IMR-90 (cell line): ENCODE data around the gene RPL6.

Source experiments
- CEBPB ChIP-seq: IDR thresholded peaks from 2 replicates; pipeline ENCODE4 v1.6.1; 2012; ENCODE audit warnings: low read depth, low read length, improper control_type of control experiment
- POLR2A ChIP-seq: IDR thresholded peaks from 2 replicates; pipeline ENCODE4 v1.6.1; 2012; ENCODE audit warnings: mild to moderate bottlenecking, low read depth, low read length
- TF ChIP-seq, protein P1 (sequence below): conservative IDR thresholded peaks from 2 replicates; pipeline ENCODE4 v1.5.1; 2012; ENCODE audit warnings: mild to moderate bottlenecking, low read depth, low read length, improper control_type of control experiment
- TF ChIP-seq, protein P2 (sequence below): fragments of 150-350 bp; IDR thresholded peaks from 2 replicates; pipeline ENCODE4 v1.6.1; 2016; ENCODE audit warnings: low read depth, mild to moderate bottlenecking, low read length, moderate library complexity, borderline replicate concordance

DNA sequence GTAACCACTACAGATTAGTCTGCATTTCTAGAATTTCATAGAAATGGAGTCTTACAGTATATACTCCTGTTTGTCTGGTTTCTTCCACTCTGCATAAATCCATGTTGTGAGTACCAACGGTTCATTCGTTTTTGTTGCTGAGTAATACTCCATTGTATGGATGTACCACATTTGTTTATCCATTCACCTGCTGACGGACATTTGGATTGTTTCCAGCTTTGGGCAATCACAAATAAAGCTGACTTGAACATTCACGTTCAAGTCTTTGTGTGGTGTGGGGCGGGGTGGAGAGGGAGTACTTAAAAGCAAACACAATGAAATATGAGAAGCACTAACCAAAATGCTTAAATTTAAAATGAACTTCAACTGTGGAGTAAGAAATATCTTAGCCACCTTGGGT is 34.3 kb downstream of the RPL6 start:
- TF ChIP-seq, protein P1, sequence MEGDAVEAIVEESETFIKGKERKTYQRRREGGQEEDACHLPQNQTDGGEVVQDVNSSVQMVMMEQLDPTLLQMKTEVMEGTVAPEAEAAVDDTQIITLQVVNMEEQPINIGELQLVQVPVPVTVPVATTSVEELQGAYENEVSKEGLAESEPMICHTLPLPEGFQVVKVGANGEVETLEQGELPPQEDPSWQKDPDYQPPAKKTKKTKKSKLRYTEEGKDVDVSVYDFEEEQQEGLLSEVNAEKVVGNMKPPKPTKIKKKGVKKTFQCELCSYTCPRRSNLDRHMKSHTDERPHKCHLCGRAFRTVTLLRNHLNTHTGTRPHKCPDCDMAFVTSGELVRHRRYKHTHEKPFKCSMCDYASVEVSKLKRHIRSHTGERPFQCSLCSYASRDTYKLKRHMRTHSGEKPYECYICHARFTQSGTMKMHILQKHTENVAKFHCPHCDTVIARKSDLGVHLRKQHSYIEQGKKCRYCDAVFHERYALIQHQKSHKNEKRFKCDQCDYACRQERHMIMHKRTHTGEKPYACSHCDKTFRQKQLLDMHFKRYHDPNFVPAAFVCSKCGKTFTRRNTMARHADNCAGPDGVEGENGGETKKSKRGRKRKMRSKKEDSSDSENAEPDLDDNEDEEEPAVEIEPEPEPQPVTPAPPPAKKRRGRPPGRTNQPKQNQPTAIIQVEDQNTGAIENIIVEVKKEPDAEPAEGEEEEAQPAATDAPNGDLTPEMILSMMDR, result no peak
- no peak for TF ChIP-seq CEBPB
- TF ChIP-seq, protein P2, sequence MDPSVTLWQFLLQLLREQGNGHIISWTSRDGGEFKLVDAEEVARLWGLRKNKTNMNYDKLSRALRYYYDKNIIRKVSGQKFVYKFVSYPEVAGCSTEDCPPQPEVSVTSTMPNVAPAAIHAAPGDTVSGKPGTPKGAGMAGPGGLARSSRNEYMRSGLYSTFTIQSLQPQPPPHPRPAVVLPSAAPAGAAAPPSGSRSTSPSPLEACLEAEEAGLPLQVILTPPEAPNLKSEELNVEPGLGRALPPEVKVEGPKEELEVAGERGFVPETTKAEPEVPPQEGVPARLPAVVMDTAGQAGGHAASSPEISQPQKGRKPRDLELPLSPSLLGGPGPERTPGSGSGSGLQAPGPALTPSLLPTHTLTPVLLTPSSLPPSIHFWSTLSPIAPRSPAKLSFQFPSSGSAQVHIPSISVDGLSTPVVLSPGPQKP, result no peak
- no peak for TF ChIP-seq POLR2A
